ENCODE measurements around the gene ZNF580. TPM values are rescaled to one million over a fixed set of nuclear protein-coding genes. Genes with fewer than 3 reads are reported as not detected.

The ZNF580 gene
- polyA plus RNA-seq, 4 donors = 36.3 to 63.9 (median 38.9) TPM

GRCh38 chr19:55605637-55606470 is 34.9 kb upstream of the ZNF580 start, which contains the start of gene ZNF865:
Gene ZNF865, plus strand, starts transcription at chr19:55605647. Its CDS starts 7,972 bp downstream, at chr19:55613619.
- DNase-seq (ENCODE audit: low read depth in 4 of 4, low spot score in 3 of 4) = peak in 1 of 4 donors; percentile 59

GRCh38 chr19:55606471-55606787 is 34.4 kb upstream of the ZNF580 start:
- no peak for DNase-seq (ENCODE audit: low read depth in 4 of 4, low spot score in 3 of 4)

GRCh38 chr19:55606817-55607216 is 34.0 kb upstream of the ZNF580 start:
- DNase-seq (ENCODE audit: low read depth in 4 of 4, low spot score in 3 of 4) = no peak

GRCh38 chr19:55609326-55609725 is 31.5 kb upstream of the ZNF580 start:
- DNase-seq (ENCODE audit: low read depth in 4 of 4, low spot score in 3 of 4) = no peak

GRCh38 chr19:55611300-55611982 is 29.4 kb upstream of the ZNF580 start:
- DNase-seq (ENCODE audit: low read depth in 4 of 4, low spot score in 3 of 4) = no peak

- no peak for DNase-seq (ENCODE audit: low read depth in 4 of 4, low spot score in 3 of 4)
These were observed 28.7 kb upstream of the ZNF580 start for GRCh38 chr19:55611983-55612645.

GRCh38 chr19:55613396-55613795 is 27.4 kb upstream of the ZNF580 start:
- no peak for DNase-seq (ENCODE audit: low read depth in 4 of 4, low spot score in 3 of 4)

GRCh38 chr19:55613930-55614710 is 26.7 kb upstream of the ZNF580 start:
- DNase-seq (ENCODE audit: low read depth in 4 of 4, low spot score in 3 of 4) = no peak

GRCh38 chr19:55614711-55615542 is 25.9 kb upstream of the ZNF580 start:
- no peak for DNase-seq (ENCODE audit: low read depth in 4 of 4, low spot score in 3 of 4)

GRCh38 chr19:55615543-55616394 is 25.0 kb upstream of the ZNF580 start:
- DNase-seq (ENCODE audit: low read depth in 4 of 4, low spot score in 3 of 4) = no peak

GRCh38 chr19:55616395-55616875 is 24.4 kb upstream of the ZNF580 start:
- DNase-seq (ENCODE audit: low read depth in 4 of 4, low spot score in 3 of 4) = no peak

GRCh38 chr19:55617426-55617825 is 23.4 kb upstream of the ZNF580 start:
- no peak for DNase-seq (ENCODE audit: low read depth in 4 of 4, low spot score in 3 of 4)

GRCh38 chr19:55618426-55618825 is 22.4 kb upstream of the ZNF580 start:
- DNase-seq (ENCODE audit: low read depth in 4 of 4, low spot score in 3 of 4) = no peak

GRCh38 chr19:55619286-55619685 is 21.5 kb upstream of the ZNF580 start:
- no peak for DNase-seq (ENCODE audit: low read depth in 4 of 4, low spot score in 3 of 4)

- no peak for DNase-seq (ENCODE audit: low read depth in 4 of 4, low spot score in 3 of 4)
These were observed 20.2 kb upstream of the ZNF580 start for GRCh38 chr19:55620410-55621204.

GRCh38 chr19:55621205-55621672 is 19.6 kb upstream of the ZNF580 start:
- no peak for DNase-seq (ENCODE audit: low read depth in 4 of 4, low spot score in 3 of 4)

GRCh38 chr19:55621673-55622231 is 19.1 kb upstream of the ZNF580 start:
- no peak for DNase-seq (ENCODE audit: low read depth in 4 of 4, low spot score in 3 of 4)
